Measurements from ENCODE around the gene DNAI7. TPM values are rescaled to one million over a fixed set of nuclear protein-coding genes. Genes with fewer than 3 reads are reported as not detected.

The DNAI7 gene
- total RNA-seq, 1 experiment from 2014 or later: 0.10 TPM

DNA sequence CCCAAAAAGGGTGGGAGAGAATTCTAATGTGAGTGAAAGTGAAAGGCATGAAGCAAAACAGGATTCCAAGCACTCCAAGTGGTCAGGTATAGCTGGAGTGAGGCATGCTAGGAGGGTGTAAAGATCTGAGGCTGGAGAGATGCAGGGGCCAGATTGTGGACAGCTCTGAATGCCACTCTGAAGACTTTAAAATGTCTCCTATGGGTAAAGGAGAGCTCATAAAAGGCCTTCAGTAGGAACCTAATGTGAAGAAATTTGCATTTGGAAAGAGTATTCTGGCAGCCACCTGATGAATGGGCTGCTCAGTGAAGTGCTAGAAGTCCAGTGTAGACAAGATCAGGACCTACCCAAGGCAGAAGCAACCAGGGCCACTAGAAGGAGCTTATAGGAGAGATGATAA lies 68.9 kb downstream of the DNAI7 start:
- POLR2A ChIA-PET: no interaction called here
- Histone ChIP-seq H3K27ac (ENCODE audit: low read length) (no peak overlapping the region), H3K4me1 (ENCODE audit: control insufficient read depth, insufficient read depth, low read length) (no peaks in the 10 kb centered on the region; the same call in 1 of the 2 replicates), H3K9me3 (ENCODE audit: control insufficient read depth, insufficient read depth, low read depth, low read length) (no peaks in the 10 kb centered on the region), H3K27me3 (ENCODE audit: control insufficient read depth, insufficient read depth, low read length) (peaks cover 10% of the 10 kb centered on the region), H3K36me3 (ENCODE audit: control insufficient read depth, insufficient read depth, low read length) (no peaks in the 10 kb centered on the region), H3K4me3 (ENCODE audit: low read depth in 2 of 2, low read length in 2 of 2) (no peak overlapping the region)
- TF ChIP-seq, protein P1, sequence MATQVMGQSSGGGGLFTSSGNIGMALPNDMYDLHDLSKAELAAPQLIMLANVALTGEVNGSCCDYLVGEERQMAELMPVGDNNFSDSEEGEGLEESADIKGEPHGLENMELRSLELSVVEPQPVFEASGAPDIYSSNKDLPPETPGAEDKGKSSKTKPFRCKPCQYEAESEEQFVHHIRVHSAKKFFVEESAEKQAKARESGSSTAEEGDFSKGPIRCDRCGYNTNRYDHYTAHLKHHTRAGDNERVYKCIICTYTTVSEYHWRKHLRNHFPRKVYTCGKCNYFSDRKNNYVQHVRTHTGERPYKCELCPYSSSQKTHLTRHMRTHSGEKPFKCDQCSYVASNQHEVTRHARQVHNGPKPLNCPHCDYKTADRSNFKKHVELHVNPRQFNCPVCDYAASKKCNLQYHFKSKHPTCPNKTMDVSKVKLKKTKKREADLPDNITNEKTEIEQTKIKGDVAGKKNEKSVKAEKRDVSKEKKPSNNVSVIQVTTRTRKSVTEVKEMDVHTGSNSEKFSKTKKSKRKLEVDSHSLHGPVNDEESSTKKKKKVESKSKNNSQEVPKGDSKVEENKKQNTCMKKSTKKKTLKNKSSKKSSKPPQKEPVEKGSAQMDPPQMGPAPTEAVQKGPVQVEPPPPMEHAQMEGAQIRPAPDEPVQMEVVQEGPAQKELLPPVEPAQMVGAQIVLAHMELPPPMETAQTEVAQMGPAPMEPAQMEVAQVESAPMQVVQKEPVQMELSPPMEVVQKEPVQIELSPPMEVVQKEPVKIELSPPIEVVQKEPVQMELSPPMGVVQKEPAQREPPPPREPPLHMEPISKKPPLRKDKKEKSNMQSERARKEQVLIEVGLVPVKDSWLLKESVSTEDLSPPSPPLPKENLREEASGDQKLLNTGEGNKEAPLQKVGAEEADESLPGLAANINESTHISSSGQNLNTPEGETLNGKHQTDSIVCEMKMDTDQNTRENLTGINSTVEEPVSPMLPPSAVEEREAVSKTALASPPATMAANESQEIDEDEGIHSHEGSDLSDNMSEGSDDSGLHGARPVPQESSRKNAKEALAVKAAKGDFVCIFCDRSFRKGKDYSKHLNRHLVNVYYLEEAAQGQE (IDR thresholded peaks at IDR 0.05; ENCODE audit: insufficient read depth in 1 of 2, low read depth in 2 of 2, low read length in 1 of 2): no peak
- TF ChIP-seq, protein P2, sequence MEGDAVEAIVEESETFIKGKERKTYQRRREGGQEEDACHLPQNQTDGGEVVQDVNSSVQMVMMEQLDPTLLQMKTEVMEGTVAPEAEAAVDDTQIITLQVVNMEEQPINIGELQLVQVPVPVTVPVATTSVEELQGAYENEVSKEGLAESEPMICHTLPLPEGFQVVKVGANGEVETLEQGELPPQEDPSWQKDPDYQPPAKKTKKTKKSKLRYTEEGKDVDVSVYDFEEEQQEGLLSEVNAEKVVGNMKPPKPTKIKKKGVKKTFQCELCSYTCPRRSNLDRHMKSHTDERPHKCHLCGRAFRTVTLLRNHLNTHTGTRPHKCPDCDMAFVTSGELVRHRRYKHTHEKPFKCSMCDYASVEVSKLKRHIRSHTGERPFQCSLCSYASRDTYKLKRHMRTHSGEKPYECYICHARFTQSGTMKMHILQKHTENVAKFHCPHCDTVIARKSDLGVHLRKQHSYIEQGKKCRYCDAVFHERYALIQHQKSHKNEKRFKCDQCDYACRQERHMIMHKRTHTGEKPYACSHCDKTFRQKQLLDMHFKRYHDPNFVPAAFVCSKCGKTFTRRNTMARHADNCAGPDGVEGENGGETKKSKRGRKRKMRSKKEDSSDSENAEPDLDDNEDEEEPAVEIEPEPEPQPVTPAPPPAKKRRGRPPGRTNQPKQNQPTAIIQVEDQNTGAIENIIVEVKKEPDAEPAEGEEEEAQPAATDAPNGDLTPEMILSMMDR (IDR thresholded peaks at IDR 0.05): no peak
- TF ChIP-seq POLR2AphosphoS5 (IDR thresholded peaks at IDR 0.05; ENCODE audit: low read depth, low read length) (no peak), TCF7L2 (IDR thresholded peaks at IDR 0.05; ENCODE audit: low read depth, low read length) (no peak), SIN3A (IDR thresholded peaks at IDR 0.05; ENCODE audit: borderline replicate concordance, insufficient read depth, low read depth, low read length) (no peak)
- CTCF ChIA-PET: no interaction called here
- in situ Hi-C loops (cut with HindIII; ENCODE audit: low pct_unique_long_range_greater_than_20kb, low sequenced_read_pairs) (no loop called here), intact Hi-C loops (cut with micrococcal nuclease; ENCODE audit: unreplicated experiment) (no loop called here)
- DNase-seq (ENCODE audit: low read depth, low spot score): no peak
- no TSS peak for BruUV-seq (replicated peaks)
- no peak for ATAC-seq

DNA sequence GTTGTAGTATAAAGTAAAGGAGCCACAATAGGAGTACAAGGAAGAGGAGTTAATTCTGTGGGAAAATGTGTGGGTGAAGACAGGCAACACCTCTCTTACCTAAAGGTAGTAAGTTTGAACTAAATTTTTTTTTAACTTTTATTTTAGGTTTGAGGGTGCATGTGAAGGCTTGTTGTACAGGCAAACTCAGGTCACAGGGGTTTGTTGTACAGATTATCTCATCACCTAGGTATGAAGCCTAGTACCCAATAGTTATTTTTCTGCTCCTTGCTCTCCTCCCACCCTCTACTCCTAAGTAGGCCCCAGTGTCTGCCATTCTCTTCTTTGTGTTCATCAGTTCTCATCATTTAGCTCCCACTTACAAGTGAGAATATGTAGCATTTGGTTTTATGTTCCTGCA lies 70.5 kb downstream of the DNAI7 start:
- DNase-seq (ENCODE audit: low read depth, low spot score): no peak
- POLR2A ChIA-PET: no interaction called here
- H3K4me1 ChIP-seq (ENCODE audit: control insufficient read depth, insufficient read depth, low read length): no peaks in the 10 kb centered on the region; the same call in 1 of the 2 replicates
- TF ChIP-seq TCF7L2 (IDR thresholded peaks at IDR 0.05; ENCODE audit: low read depth, low read length): no peak
- TF ChIP-seq SIN3A (IDR thresholded peaks at IDR 0.05; ENCODE audit: borderline replicate concordance, insufficient read depth, low read depth, low read length): no peak
- TF ChIP-seq POLR2AphosphoS5 (IDR thresholded peaks at IDR 0.05; ENCODE audit: low read depth, low read length): no peak
- TF ChIP-seq, protein P1 (IDR thresholded peaks at IDR 0.05; ENCODE audit: insufficient read depth in 1 of 2, low read depth in 2 of 2, low read length in 1 of 2): no peak
- TF ChIP-seq, protein P2 (IDR thresholded peaks at IDR 0.05): no peak
- intact Hi-C loops (cut with micrococcal nuclease; ENCODE audit: unreplicated experiment) (no loop called here), in situ Hi-C loops (cut with HindIII; ENCODE audit: low pct_unique_long_range_greater_than_20kb, low sequenced_read_pairs) (no loop called here)
- BruUV-seq (replicated peaks): no TSS peak
- no peak overlapping the region for H3K27ac ChIP-seq (ENCODE audit: low read length)
- no peaks in the 10 kb centered on the region for H3K9me3 ChIP-seq (ENCODE audit: control insufficient read depth, insufficient read depth, low read depth, low read length)
- no peak for ATAC-seq
- H3K36me3 ChIP-seq (ENCODE audit: control insufficient read depth, insufficient read depth, low read length): no peaks in the 10 kb centered on the region
- no peak overlapping the region for H3K4me3 ChIP-seq (ENCODE audit: low read depth in 2 of 2, low read length in 2 of 2)
- H3K27me3 ChIP-seq (ENCODE audit: control insufficient read depth, insufficient read depth, low read length): peaks cover 13% of the 10 kb centered on the region
- CTCF ChIA-PET: interaction anchor here (0.5 kb wide), 1 partner anchor 33 kb away, joined by 4 read pairs; no protein-coding TSS in a partner anchor
